BLaER1 treated with 17β-estradiol and CSF1 and Interleukin-3, amounts not matched to agents 10 nM and 100 nM (cell line): ENCODE results near the gene BICDL1.

ENCODE experiments used
- H3K27ac ChIP-seq, 11 experiments: shearing (Covaris generic); formaldehyde crosslinking; 2 replicates each; pipeline ENCODE4 v1.8.1; 2022
- H3K27me3 ChIP-seq, 11 experiments: shearing (Covaris generic); formaldehyde crosslinking; 2 replicates each; pipeline ENCODE4 v1.8.1; 2022
- H3K36me3 ChIP-seq, 11 experiments: shearing (Covaris generic); formaldehyde crosslinking; 2 replicates each; pipeline ENCODE4 v1.8.1; 2022
- H3K4me1 ChIP-seq, 10 experiments: shearing (Covaris generic); formaldehyde crosslinking; 2 replicates each; pipeline ENCODE4 v1.8.1; 2022
- H3K4me2 ChIP-seq, 11 experiments: shearing (Covaris generic); formaldehyde crosslinking; 2 replicates each; pipeline ENCODE4 v1.8.1; 2022
- H3K4me3 ChIP-seq, 10 experiments: shearing (Covaris generic); formaldehyde crosslinking; 2 replicates each; pipeline ENCODE4 v1.8.1; 2022
- H3K9ac ChIP-seq, 11 experiments: shearing (Covaris generic); formaldehyde crosslinking; 2 replicates each; pipeline ENCODE4 v1.8.1; 2022
- H3K9me3 ChIP-seq, 11 experiments: shearing (Covaris generic); formaldehyde crosslinking; replicated peaks in 1 of 11; 2 replicates each; pipeline ENCODE4 v1.8.1; 2022
- H4K20me1 ChIP-seq, 11 experiments: shearing (Covaris generic); formaldehyde crosslinking; 2 replicates each; pipeline ENCODE4 v1.8.1; 2022
- Cebpa-rat ChIP-seq, 11 experiments: shearing (Covaris generic); IDR thresholded peaks; 2 replicates each; pipeline ENCODE4 v1.8.1; 2022

BICDL1 gene

DNA sequence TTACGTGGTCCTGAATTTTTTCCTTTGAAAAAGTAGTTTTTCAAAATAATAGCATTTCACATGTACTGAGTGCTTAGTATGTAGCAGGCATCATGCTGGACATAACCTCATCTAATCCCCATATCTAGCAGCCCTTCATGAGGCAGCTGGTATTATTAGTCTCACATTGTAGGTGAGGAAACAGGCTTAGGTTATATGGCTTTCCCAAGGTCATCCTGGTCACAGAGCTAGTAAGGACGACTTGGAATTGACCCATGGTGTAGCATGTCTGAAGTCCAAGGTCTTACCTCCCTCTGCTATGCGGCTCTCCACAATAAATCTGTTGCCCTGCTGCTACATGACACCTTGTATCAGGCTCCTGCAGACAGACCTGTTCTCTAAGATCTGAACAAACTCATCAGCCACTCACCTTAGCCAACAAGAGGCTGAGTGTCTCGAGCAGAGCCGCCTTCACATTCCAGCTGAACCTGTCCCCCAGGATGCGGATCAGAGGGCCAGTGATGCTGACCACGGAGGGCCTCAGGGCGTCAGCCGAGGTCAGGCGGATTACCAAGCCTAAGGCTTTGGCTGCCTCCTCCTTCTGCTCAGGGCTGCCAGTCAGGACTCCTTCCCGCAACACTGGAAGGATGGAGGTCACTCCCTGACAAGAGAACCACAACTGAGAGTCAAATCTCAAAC lies 147.2 kb downstream of the BICDL1 start:
- H3K27me3 ChIP-seq: no peaks in the 10 kb centered on the region
- peaks cover 0 to 83% (median 52%) of the 10 kb centered on the region in 11 experiments; a peak in 16 of 22 replicates for H4K20me1 ChIP-seq
- peaks cover 0 to 22% (median 9%) of the 10 kb centered on the region in 10 experiments; a peak in 14 of 20 replicates for H3K4me1 ChIP-seq
- H3K36me3 ChIP-seq: peaks cover 99 to 100% (median 100%) of the 10 kb centered on the region in 11 experiments
- TF ChIP-seq Cebpa-rat (IDR thresholded peaks at IDR 0.05): no peak
- no peaks in the 10 kb centered on the region for H3K9me3 ChIP-seq
- H3K27ac ChIP-seq: no peak overlapping the region
- H3K4me3 ChIP-seq: no peak overlapping the region
- no peak overlapping the region for H3K4me2 ChIP-seq
- no peak overlapping the region for H3K9ac ChIP-seq

DNA sequence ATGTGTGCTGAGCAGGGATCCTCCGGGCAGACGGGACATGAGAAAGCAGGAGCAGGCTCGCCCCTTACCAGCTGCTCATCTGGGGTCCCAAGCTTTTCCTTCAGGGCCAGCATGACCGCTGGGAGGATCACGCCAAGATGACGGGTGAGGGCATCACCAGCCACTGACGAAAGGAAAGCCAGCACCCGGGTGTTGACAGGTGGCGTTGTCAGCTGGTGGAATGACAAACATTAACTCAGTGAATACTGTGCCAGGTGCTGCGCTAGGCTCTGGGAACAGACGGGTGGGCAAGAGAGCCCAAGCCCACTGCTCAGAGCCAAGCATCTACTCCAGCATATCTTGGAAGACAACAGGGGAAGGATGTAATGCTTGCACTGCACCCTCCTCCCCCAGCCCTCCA lies 148.8 kb downstream of the BICDL1 start:
- H3K36me3 ChIP-seq: peaks cover 100% of the 10 kb centered on the region in 11 experiments
- H4K20me1 ChIP-seq: peaks cover 0 to 89% (median 49%) of the 10 kb centered on the region in 11 experiments; a peak in 16 of 22 replicates
- TF ChIP-seq Cebpa-rat (IDR thresholded peaks at IDR 0.05): no peak
- no peak overlapping the region for H3K27ac ChIP-seq
- no peak overlapping the region for H3K9ac ChIP-seq
- peaks cover 0 to 17% (median 7%) of the 10 kb centered on the region in 10 experiments; a peak in 14 of 20 replicates for H3K4me1 ChIP-seq
- no peaks in the 10 kb centered on the region for H3K27me3 ChIP-seq
- H3K4me2 ChIP-seq: no peak overlapping the region
- no peaks in the 10 kb centered on the region for H3K9me3 ChIP-seq
- no peak overlapping the region for H3K4me3 ChIP-seq

DNA sequence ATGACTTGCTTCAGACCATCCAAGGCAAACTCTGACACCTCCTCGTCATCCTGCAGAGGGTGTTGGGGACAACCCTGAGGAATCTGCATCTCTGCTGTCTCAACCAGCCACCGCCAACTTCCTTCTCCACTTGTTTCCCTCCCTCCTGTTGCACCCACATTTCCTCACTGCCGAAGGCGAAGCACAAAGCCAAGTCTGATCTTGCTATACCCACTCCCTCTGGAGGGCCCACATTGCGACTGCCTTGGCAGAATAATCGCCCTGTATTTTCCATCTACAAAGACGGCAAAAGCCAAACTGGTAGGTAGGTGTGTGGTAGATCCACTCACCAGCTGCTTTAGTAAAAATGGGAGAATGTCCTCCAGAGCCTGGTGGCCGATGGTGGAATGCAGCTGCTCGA lies 149.3 kb downstream of the BICDL1 start:
- peaks cover 0 to 12% (median 3%) of the 10 kb centered on the region in 10 experiments; a peak in 13 of 20 replicates for H3K4me1 ChIP-seq
- H3K9ac ChIP-seq: no peak overlapping the region
- H4K20me1 ChIP-seq: peaks cover 0 to 86% (median 44%) of the 10 kb centered on the region in 11 experiments; a peak in 16 of 22 replicates
- TF ChIP-seq Cebpa-rat (IDR thresholded peaks at IDR 0.05): no peak
- H3K4me3 ChIP-seq: no peak overlapping the region
- peaks cover 100% of the 10 kb centered on the region in 11 experiments for H3K36me3 ChIP-seq
- no peak overlapping the region for H3K27ac ChIP-seq
- H3K27me3 ChIP-seq: no peaks in the 10 kb centered on the region
- H3K9me3 ChIP-seq: no peaks in the 10 kb centered on the region
- no peak overlapping the region for H3K4me2 ChIP-seq

DNA sequence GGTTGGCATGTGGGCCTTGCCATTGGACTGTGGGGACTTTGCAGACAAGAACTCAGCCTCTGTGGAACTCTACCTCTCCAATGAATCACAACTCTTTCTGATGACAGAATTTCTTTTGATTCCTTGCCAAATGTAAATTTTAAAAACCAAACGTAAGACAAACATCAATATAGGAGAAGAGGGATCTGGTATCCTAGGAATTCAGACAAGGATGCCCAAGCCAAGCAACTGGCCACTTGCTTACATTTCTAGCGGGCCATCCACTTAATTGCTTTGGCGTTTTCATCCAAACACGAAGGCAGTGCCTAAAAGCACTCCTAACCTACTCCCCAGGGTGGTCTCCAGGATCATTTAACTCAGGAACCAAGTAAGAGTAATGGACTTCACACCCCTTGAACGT lies 150.9 kb downstream of the BICDL1 start:
- Histone ChIP-seq H3K4me2 (no peak overlapping the region), H3K36me3 (peaks cover 100% of the 10 kb centered on the region in 11 experiments), H3K4me1 (no peaks in the 10 kb centered on the region), H3K9ac (no peak overlapping the region), H3K4me3 (no peak overlapping the region), H4K20me1 (peaks cover 0 to 83% (median 31%) of the 10 kb centered on the region in 11 experiments; a peak in 14 of 22 replicates), H3K27ac (no peak overlapping the region), H3K27me3 (no peaks in the 10 kb centered on the region), H3K9me3 (no peaks in the 10 kb centered on the region)
- no peak for TF ChIP-seq Cebpa-rat (IDR thresholded peaks at IDR 0.05)

DNA sequence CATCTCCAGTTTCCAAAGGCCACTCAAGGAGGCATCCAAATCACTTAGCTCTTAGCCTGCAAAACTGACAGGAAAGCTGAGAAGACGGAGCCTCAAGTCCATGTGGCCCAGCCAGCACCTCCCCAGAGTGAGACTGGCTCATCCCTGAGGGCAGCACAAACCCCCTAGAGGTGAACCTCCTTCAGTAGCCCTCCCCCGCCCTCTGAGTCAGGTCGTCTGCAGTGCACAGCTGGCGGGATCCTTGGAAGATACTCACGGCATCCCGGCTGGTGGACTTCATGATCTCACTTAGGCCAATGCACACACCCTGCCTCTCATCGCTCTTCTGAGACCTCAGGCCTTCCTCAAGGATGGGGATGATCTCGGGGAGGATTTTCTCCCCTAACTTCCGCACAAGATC lies 151.6 kb downstream of the BICDL1 start:
- no peak for TF ChIP-seq Cebpa-rat (IDR thresholded peaks at IDR 0.05)
- Histone ChIP-seq H3K9me3 (no peaks in the 10 kb centered on the region), H3K9ac (no peak overlapping the region), H3K4me2 (no peak overlapping the region), H3K27ac (no peak overlapping the region), H3K4me1 (no peaks in the 10 kb centered on the region), H3K4me3 (no peak overlapping the region), H3K27me3 (no peaks in the 10 kb centered on the region), H4K20me1 (peaks cover 0 to 83% (median 35%) of the 10 kb centered on the region in 11 experiments; a peak in 14 of 22 replicates), H3K36me3 (peaks cover 100% of the 10 kb centered on the region in 11 experiments)

DNA sequence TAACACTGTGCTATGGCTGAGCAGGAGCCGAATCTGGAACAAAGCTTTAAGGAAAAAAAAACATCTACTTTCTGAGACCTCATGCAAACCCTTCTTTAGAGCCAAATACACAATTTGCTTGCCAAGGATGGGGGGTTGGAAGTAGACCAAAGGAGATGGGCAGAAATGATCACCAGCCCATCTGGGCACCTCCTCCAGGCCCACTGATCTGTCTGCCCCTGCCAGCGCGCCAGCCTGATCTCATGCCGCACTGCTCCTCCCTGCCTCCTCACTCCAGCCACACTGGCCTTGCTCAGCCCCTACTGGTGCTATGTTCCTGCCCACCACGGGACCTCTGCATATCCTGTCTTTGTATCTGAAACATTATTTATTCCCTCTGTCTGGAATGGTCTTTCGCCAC lies 152.3 kb downstream of the BICDL1 start:
- no peak for TF ChIP-seq Cebpa-rat (IDR thresholded peaks at IDR 0.05)
- Histone ChIP-seq H4K20me1 (peaks cover 0 to 81% (median 32%) of the 10 kb centered on the region in 11 experiments; a peak in 14 of 22 replicates), H3K36me3 (peaks cover 100% of the 10 kb centered on the region in 11 experiments), H3K4me3 (no peak overlapping the region), H3K9ac (no peak overlapping the region), H3K4me1 (no peaks in the 10 kb centered on the region), H3K4me2 (no peak overlapping the region), H3K27me3 (no peaks in the 10 kb centered on the region), H3K27ac (no peak overlapping the region), H3K9me3 (no peaks in the 10 kb centered on the region)

DNA sequence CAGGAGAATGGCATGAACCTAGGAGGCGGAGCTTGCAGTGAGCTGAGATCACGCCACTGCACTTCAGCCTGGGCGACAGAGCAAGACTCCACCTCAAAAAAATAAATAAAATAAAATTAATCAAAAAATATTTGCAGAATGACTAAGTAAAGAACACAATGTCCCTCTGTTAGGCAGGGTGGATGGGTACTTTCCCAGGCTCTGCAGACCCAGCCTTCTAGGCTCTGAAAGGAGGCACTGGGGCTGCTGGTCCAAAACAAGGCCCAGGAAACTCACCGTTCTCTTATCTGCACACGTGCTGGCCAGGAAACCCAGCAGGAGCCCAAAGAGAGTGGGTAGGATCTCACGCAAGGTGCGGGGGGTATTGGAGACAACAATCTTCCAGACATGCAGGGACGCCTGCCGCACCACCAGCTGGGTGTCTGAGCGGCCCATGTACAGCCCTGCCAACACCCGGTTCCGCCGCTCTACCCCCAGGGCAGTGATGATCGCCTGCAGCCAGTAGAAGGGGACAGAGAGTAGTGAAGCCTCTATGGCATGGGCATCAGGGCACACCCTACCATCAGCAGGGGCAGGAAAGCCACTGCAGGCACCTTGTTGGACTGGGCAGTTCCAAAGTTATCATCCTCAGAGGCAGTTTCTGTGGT lies 153.3 kb downstream of the BICDL1 start:
- TF ChIP-seq Cebpa-rat (IDR thresholded peaks at IDR 0.05): no peak
- no peak overlapping the region for H3K9ac ChIP-seq
- H3K27ac ChIP-seq: no peak overlapping the region
- H3K9me3 ChIP-seq: no peaks in the 10 kb centered on the region
- no peak overlapping the region for H3K4me3 ChIP-seq
- H3K36me3 ChIP-seq: peaks cover 100% of the 10 kb centered on the region in 11 experiments
- H3K4me1 ChIP-seq: no peaks in the 10 kb centered on the region
- no peaks in the 10 kb centered on the region for H3K27me3 ChIP-seq
- no peak overlapping the region for H3K4me2 ChIP-seq
- peaks cover 0 to 77% (median 29%) of the 10 kb centered on the region in 11 experiments; a peak in 15 of 22 replicates for H4K20me1 ChIP-seq
